ENCODE measurements around the gene OR2T8.

Gene OR2T8

GRCh38 chr1:247962911-247963588 is 43.0 kb downstream of the OR2T8 start:
- DNase-seq: no peak

- DNase-seq: no peak
These were observed 44.9 kb downstream of the OR2T8 start, which contains the start of gene OR2AK2 for GRCh38 chr1:247964933-247965332. Gene OR2AK2 (plus strand): TSS chr1:247965233. CDS start chr1:247965377, 144 bp downstream.

GRCh38 chr1:247966532-247967204 is 46.6 kb downstream of the OR2T8 start:
- no peak for DNase-seq

Data from NCI-H1417 treated with DMSO at 0.1 percent for 48 hours (cell line).